Progenitor cell of endocrine pancreas (in vitro differentiated cells): ENCODE data around the gene LPO. TPM values are rescaled to one million over a fixed set of nuclear protein-coding genes. Genes with fewer than 3 reads are reported as not detected.
A peak's percentile ranks its signal among the peaks of the same experiment; 100 is the strongest.

Experiments
- DNase-seq: peaks from one replicate; pipeline ENCODE4 v3.0.0; 2021; ENCODE audit warnings: low spot score; ENCODE audit not compliant: unreplicated experiment
- H3K27ac Mint-ChIP-seq: 2 replicates; pipeline ENCODE4 v1.8.0; 2021; ENCODE audit warnings: mild to moderate bottlenecking, moderate library complexity, mixed read lengths
- H3K27me3 Mint-ChIP-seq: 2 replicates; pipeline ENCODE4 v1.8.0; 2021; ENCODE audit warnings: mixed read lengths
- H3K36me3 Mint-ChIP-seq: 2 replicates; pipeline ENCODE4 v1.8.0; 2022; ENCODE audit warnings: mixed read lengths; ENCODE audit not compliant: insufficient read depth
- H3K4me1 Mint-ChIP-seq: 2 replicates; pipeline ENCODE4 v1.8.0; 2021; ENCODE audit warnings: low read depth, mixed read lengths
- H3K4me3 Mint-ChIP-seq: 2 replicates; pipeline ENCODE4 v1.8.0; 2021; ENCODE audit warnings: low read depth, mild to moderate bottlenecking, moderate library complexity, mixed read lengths
- H3K9me3 Mint-ChIP-seq: 2 replicates; pipeline ENCODE4 v1.8.0; 2021; ENCODE audit warnings: low read depth, mixed read lengths
- total RNA-seq: library from RNA; stranded (reverse); gene quantifications from 2 replicates; pipeline ENCODE4 v1.2.1, GENCODE V29; 2021
- TF ChIP-seq, protein P1 (sequence below): fragments of 200-600 bp; sonication (generic); IDR thresholded peaks from one replicate; pipeline ENCODE4 v1.5.0; 2021; ENCODE audit warnings: antibody characterized with exemption, mild to moderate bottlenecking; ENCODE audit not compliant: unreplicated experiment

Gene LPO
- total RNA-seq, 1 donor from 2014 or later = not detected

DNA sequence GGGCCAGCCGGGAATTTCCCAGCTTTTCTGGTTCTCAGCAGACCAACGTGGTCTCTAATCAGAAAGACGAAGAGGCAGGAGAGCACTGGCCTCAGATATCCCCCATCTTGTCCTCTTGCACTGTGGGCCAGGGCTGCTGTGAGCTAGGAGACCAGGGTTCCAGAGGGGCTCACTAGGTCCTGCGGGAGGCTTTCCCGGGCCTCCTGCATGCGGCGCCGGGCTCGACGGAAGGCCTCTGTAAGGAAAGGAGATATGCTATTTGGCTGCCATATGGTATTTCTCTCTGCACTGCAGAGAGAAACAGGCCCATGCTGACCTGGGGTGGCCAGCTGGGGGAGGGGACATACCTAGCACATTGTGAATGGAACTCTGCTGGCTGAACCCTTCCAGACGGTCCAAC is 32.4 kb upstream of the LPO start:
- TF ChIP-seq, protein P1, sequence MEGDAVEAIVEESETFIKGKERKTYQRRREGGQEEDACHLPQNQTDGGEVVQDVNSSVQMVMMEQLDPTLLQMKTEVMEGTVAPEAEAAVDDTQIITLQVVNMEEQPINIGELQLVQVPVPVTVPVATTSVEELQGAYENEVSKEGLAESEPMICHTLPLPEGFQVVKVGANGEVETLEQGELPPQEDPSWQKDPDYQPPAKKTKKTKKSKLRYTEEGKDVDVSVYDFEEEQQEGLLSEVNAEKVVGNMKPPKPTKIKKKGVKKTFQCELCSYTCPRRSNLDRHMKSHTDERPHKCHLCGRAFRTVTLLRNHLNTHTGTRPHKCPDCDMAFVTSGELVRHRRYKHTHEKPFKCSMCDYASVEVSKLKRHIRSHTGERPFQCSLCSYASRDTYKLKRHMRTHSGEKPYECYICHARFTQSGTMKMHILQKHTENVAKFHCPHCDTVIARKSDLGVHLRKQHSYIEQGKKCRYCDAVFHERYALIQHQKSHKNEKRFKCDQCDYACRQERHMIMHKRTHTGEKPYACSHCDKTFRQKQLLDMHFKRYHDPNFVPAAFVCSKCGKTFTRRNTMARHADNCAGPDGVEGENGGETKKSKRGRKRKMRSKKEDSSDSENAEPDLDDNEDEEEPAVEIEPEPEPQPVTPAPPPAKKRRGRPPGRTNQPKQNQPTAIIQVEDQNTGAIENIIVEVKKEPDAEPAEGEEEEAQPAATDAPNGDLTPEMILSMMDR = no peak
- H3K27me3 Mint-ChIP-seq = no peaks in the 10 kb centered on the region
- DNase-seq = no peak
- no peaks in the 10 kb centered on the region for H3K9me3 Mint-ChIP-seq
- H3K36me3 Mint-ChIP-seq = peaks cover 18% of the 10 kb centered on the region
- no peak overlapping the region for H3K27ac Mint-ChIP-seq
- H3K4me1 Mint-ChIP-seq = peaks cover 17% of the 10 kb centered on the region
- H3K4me3 Mint-ChIP-seq = no peak overlapping the region

DNA sequence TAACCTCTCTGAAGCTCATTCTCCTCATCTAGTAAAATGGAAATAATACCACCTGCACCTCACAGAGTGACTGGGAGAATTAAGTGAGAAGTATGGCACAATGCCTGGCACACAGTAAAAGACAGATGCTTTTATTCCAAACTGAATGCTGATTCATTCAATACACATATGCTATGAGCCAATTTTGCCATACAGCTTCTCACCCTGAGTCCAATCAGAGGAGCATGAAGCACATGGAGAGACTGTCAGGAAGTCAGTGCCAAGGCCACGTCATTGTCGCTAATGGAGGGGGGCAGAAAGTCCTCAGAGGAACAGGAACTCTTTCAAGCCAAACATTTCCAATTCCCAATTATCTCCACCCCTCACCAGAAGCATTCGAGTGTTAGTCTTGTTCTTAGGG is 30.9 kb upstream of the LPO start:
- H3K4me3 Mint-ChIP-seq = no peak overlapping the region
- H3K9me3 Mint-ChIP-seq = no peaks in the 10 kb centered on the region
- peaks cover 20% of the 10 kb centered on the region for H3K36me3 Mint-ChIP-seq
- TF ChIP-seq, protein P1 = no peak
- DNase-seq = no peak
- peak overlapping the region; percentile 48 for H3K27ac Mint-ChIP-seq
- H3K27me3 Mint-ChIP-seq = no peaks in the 10 kb centered on the region
- peaks cover 17% of the 10 kb centered on the region for H3K4me1 Mint-ChIP-seq

DNA sequence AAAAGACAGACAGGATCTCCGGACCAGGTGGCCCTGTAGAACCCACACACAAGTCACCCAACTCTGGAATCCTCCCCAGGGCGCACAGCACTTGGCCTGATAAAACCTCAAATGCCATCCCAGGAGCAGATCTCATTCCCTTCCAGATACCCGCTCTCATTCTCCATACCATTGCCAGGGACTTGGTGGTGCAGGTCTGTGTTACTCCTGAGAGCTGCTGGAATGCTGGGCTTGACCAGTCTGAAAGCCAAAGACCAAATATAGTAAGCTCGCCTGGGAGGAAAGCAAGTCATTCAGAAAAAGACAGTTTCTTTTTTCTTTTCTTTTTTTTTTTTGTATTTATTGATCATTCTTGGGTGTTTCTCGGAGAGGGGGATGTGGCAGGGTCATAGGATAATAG is 30.0 kb upstream of the LPO start:
- H3K27me3 Mint-ChIP-seq = no peaks in the 10 kb centered on the region
- peaks cover 17% of the 10 kb centered on the region for H3K4me1 Mint-ChIP-seq
- H3K4me3 Mint-ChIP-seq = peak overlapping the region; percentile 31
- H3K36me3 Mint-ChIP-seq = peaks cover 23% of the 10 kb centered on the region
- no peak for DNase-seq
- no peaks in the 10 kb centered on the region for H3K9me3 Mint-ChIP-seq
- TF ChIP-seq, protein P1 = no peak
- peak overlapping the region; percentile 92 for H3K27ac Mint-ChIP-seq

DNA sequence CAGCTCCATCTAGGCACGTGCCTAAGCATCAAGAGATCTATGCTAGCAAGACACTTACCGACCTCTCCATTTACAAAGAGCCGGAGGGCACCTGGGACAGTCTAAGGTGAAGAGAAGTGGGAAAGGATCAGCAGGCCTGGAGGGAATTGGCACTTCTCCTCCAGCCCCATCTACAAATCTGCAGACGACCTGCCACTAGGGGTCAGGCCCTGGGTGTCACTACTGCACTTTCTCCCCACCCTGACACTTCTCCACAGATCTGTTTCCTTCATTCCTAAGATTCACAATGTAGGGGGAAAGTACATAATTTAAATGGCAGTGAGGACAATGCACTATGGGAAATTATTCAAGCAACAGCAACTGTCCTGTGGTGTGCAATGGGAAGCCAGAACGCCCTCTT is 27.5 kb upstream of the LPO start:
- Mint-ChIP-seq H3K4me3 (no peak overlapping the region), H3K4me1 (peaks cover 17% of the 10 kb centered on the region), H3K27ac (no peak overlapping the region), H3K36me3 (peaks cover 25% of the 10 kb centered on the region), H3K9me3 (no peaks in the 10 kb centered on the region), H3K27me3 (no peaks in the 10 kb centered on the region)
- no peak for DNase-seq
- TF ChIP-seq, protein P1 = no peak

DNA sequence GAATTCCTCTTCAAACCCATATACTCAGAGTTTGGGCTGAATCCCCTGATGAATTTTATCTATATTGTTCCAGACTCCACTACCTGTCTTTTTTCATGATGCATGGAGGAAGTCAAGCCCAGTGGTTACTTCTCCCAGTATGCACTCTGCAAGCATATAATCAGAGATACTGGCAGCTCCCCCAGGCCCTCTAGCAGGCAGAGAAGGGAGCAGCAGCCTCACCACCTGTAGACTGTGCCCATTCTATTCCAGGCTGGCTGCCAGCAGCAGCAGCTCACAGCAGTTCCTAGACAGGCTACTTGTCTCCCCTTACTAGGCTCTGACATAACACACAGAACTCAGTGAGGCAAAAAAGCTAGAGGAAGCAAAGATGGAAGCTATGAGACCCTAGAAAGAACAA is 22.7 kb upstream of the LPO start:
- H3K4me1 Mint-ChIP-seq = peaks cover 5% of the 10 kb centered on the region
- TF ChIP-seq, protein P1 = no peak
- H3K27ac Mint-ChIP-seq = no peak overlapping the region
- no peaks in the 10 kb centered on the region for H3K27me3 Mint-ChIP-seq
- H3K4me3 Mint-ChIP-seq = no peak overlapping the region
- no peak for DNase-seq
- no peaks in the 10 kb centered on the region for H3K9me3 Mint-ChIP-seq
- H3K36me3 Mint-ChIP-seq = peaks cover 12% of the 10 kb centered on the region
